Right atrium auricular region (tissue), 2 donors: ENCODE data around the gene DNAH5. TPM values are rescaled to one million over a fixed set of nuclear protein-coding genes. Genes with fewer than 3 reads are reported as not detected.

ENCODE experiments used
- DNase-seq: peaks from one replicate; pipeline ENCODE4 v3.0.0-alpha.2; 2019; ENCODE audit warnings: low spot score
- H3K27ac ChIP-seq, 2 donors: fragments of 200-600 bp; sonication (generic); 1 replicate in 1 of 2; 2 replicates in 1 of 2; pipeline ENCODE4 v1.5.1; 2016 to 2019
- H3K27me3 ChIP-seq, 2 donors: fragments of 200-600 bp; sonication (generic); one replicate each; pipeline versions ENCODE4 v1.5.1 to v1.6.0; 2017 to 2019
- H3K36me3 ChIP-seq: fragments of 200-600 bp; sonication (generic); one replicate; pipeline ENCODE4 v1.5.1; 2016
- H3K4me1 ChIP-seq, 2 donors: fragments of 200-600 bp; sonication (generic); one replicate each; pipeline versions ENCODE4 v1.5.1 to v1.6.0; 2017 to 2019
- H3K4me3 ChIP-seq, 2 donors: fragments of 200-600 bp; sonication (generic); 1 replicate in 1 of 2; 2 replicates in 1 of 2; pipeline ENCODE4 v1.5.1; 2017 to 2019; ENCODE audit warnings: mild to moderate bottlenecking in 1 of 2, moderate library complexity in 1 of 2
- H3K9me3 ChIP-seq, 2 donors: fragments of 200-600 bp; sonication (generic); one replicate each; pipeline ENCODE4 v1.5.1; 2019
- total RNA-seq, 2 donors: library from RNA; depleted of rRNA; stranded (reverse); fragments of >200 nt; gene quantifications; one replicate each; pipeline ENCODE4 v1.1.0, GENCODE V29; 2016
- TF ChIP-seq, protein P1 (sequence below), 2 donors: fragments of 200-600 bp; sonication (generic); IDR thresholded peaks; one replicate each; pipeline ENCODE4 v1.5.1; 2019; ENCODE audit warnings: antibody characterized with exemption in 2 of 2

DNAH5 gene
- total RNA-seq, 2 donors from 2014 or later, result 0.08 TPM; not detected in 1

DNA sequence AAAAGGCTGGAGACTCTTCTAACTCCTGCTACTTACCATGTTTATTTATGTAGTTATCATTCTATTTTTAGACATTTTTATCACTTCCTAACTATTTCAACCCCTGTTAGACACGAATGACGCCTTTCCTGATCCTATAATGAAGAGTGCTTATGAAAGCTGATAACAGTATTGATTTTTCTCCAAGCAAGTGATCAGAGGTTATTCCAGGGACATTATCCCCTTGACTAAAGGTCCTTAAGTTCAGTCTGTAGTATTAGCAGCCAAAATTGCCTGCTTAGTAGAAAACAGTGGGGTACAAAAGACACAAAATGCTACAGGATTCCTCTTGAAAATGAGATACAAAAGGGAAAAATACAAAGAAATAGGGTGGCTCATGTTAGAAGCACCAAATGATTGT lies 235.6 kb downstream of the DNAH5 start:
- H3K27ac ChIP-seq, result no peak overlapping the region
- H3K27me3 ChIP-seq, result no peaks in the 10 kb centered on the region
- no peak overlapping the region for H3K4me3 ChIP-seq
- H3K36me3 ChIP-seq, result no peaks in the 10 kb centered on the region
- H3K9me3 ChIP-seq, result no peaks in the 10 kb centered on the region
- no peaks in the 10 kb centered on the region for H3K4me1 ChIP-seq
- TF ChIP-seq, protein P1, sequence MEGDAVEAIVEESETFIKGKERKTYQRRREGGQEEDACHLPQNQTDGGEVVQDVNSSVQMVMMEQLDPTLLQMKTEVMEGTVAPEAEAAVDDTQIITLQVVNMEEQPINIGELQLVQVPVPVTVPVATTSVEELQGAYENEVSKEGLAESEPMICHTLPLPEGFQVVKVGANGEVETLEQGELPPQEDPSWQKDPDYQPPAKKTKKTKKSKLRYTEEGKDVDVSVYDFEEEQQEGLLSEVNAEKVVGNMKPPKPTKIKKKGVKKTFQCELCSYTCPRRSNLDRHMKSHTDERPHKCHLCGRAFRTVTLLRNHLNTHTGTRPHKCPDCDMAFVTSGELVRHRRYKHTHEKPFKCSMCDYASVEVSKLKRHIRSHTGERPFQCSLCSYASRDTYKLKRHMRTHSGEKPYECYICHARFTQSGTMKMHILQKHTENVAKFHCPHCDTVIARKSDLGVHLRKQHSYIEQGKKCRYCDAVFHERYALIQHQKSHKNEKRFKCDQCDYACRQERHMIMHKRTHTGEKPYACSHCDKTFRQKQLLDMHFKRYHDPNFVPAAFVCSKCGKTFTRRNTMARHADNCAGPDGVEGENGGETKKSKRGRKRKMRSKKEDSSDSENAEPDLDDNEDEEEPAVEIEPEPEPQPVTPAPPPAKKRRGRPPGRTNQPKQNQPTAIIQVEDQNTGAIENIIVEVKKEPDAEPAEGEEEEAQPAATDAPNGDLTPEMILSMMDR (IDR thresholded peaks at IDR 0.05), result no peak
- DNase-seq, result no peak

DNA sequence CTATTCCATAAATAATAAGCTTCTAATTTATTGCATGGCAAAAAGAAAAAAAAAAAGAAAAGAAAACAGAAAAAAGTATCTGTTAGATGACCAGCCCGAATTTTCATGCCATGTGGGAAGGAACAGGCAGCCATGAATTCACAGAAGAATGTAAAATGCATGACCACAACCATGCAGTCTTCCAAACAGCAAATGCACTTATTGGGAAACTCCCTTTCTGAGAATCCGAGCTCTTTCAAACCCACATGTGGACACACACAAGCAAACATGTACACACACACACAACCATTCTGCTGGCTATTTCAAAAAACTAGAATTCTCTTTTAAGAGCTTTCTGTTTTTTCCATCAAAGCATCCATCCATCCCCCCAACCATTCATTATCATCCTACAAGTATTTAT lies 236.1 kb downstream of the DNAH5 start:
- Histone ChIP-seq H3K9me3 (no peaks in the 10 kb centered on the region), H3K27me3 (no peaks in the 10 kb centered on the region), H3K4me1 (no peaks in the 10 kb centered on the region), H3K36me3 (no peaks in the 10 kb centered on the region), H3K4me3 (no peak overlapping the region), H3K27ac (no peak overlapping the region)
- TF ChIP-seq, protein P1 (IDR thresholded peaks at IDR 0.05), result no peak
- DNase-seq, result no peak

DNA sequence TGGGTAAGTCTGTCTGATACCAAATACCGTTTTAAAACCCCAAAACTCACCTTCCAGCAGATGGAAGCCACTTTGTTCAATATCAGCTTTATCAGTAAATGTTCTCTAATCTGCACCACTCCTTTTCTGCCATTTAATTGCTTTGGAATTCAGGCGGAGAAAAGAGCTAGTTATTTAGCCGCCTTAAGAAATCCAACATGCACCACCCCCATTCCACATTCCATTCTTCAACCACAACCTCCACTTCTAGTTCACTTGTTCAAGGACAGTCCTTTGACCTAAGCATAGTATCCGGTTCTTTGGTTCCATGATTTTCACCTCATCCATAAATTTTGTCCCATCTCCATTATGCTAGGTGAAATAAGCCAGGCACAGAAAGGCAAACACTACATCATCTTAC lies 240.1 kb downstream of the DNAH5 start:
- Histone ChIP-seq H3K4me1 (no peaks in the 10 kb centered on the region), H3K27ac (no peak overlapping the region), H3K27me3 (no peaks in the 10 kb centered on the region), H3K36me3 (no peaks in the 10 kb centered on the region), H3K9me3 (no peaks in the 10 kb centered on the region), H3K4me3 (no peak overlapping the region)
- TF ChIP-seq, protein P1 (IDR thresholded peaks at IDR 0.05), result no peak
- no peak for DNase-seq

DNA sequence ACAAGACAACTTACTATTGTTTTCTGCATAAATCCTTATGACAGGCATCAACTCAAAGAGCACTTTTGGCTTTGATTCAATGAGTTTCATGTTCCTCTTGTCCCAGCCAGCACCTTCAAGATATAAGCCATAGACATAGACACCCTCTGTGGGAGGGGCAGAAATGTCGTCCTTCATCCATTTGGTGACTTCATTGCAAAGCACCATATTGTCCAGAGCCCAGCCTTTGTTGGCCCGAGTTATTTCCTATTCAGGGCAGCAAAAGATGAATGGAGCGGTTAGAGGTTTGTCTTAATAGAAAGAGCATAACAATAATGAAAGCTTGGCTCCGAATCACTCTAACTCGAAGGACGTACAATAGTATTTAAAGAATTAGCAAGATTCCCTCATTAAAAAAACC lies 243.9 kb downstream of the DNAH5 start:
- H3K9me3 ChIP-seq, result no peaks in the 10 kb centered on the region
- H3K4me1 ChIP-seq, result no peaks in the 10 kb centered on the region
- no peak overlapping the region for H3K4me3 ChIP-seq
- no peaks in the 10 kb centered on the region for H3K27me3 ChIP-seq
- TF ChIP-seq, protein P1 (IDR thresholded peaks at IDR 0.05), result no peak
- no peaks in the 10 kb centered on the region for H3K36me3 ChIP-seq
- DNase-seq, result no peak
- H3K27ac ChIP-seq, result no peak overlapping the region

DNA sequence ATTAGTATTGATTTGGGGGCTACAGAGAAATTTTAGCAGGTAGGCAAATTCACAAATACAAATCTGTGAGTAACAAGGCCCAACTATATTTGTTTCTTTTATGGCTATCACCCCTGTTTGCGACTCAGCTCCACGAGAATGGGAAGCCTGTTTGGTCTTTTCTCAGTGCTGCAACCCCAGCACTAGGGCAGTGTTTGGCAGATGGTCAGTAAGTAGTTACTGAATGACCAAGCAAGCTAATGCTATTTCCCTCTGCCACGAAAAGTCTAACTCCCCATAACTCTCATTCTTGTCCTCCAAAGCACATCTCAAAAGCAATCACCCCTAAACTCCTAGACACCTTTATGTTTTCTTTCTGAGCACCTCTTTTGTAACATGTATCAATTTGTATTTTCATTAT lies 245.6 kb downstream of the DNAH5 start:
- H3K27me3 ChIP-seq, result no peaks in the 10 kb centered on the region
- no peak for DNase-seq
- H3K36me3 ChIP-seq, result no peaks in the 10 kb centered on the region
- no peak overlapping the region for H3K4me3 ChIP-seq
- no peaks in the 10 kb centered on the region for H3K4me1 ChIP-seq
- TF ChIP-seq, protein P1 (IDR thresholded peaks at IDR 0.05), result no peak
- no peaks in the 10 kb centered on the region for H3K9me3 ChIP-seq
- H3K27ac ChIP-seq, result no peak overlapping the region

DNA sequence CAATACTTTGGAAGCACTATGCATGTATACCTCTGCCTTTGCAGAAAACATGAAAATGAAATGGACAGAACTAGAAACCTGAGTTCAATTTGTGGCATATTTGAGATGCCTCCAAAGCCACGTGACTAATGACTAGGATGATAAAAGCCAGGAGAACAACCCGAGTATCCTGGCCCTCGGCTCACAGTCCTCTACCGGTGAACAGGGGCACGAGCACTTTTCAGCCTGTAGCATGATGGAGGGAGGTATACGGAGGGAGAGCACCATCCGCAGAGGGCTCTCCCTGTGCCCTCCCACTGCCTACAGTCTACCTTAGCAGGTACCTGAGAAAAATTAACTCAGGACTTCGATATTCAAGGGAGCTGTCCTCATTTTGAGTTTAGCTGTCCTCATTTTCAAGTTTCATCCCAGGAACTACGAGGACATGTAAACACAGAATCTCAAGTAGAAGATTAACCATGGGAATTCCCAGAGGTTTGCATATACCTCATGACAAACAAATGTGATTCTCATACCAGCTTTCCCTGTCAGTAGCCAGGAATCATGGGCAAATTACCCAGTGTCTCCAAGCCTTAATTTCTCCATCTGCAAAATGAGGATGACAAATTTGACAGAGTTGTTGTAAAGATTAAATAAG lies 249.3 kb downstream of the DNAH5 start:
- Histone ChIP-seq H3K4me1 (no peaks in the 10 kb centered on the region), H3K27me3 (no peaks in the 10 kb centered on the region), H3K36me3 (no peaks in the 10 kb centered on the region), H3K27ac (no peak overlapping the region), H3K9me3 (no peaks in the 10 kb centered on the region), H3K4me3 (no peak overlapping the region)
- DNase-seq, result no peak
- TF ChIP-seq, protein P1 (IDR thresholded peaks at IDR 0.05), result no peak
